CD4-positive, alpha-beta T cell treated with Interleukin-10 for 1 hour (primary cell): Measurements from ENCODE around the gene RRP8.

Source experiments
- DNase-seq: peaks from one replicate; pipeline ENCODE4 v3.0.0-alpha.2; 2020

The RRP8 gene

GRCh38 chr11:6566704-6567370, 36.6 kb downstream of the RRP8 start:
- no peak for DNase-seq

GRCh38 chr11:6565988-6566703, 37.3 kb downstream of the RRP8 start:
- no peak for DNase-seq

- no peak for DNase-seq
Observed at GRCh38 chr11:6565325-6565724, 38.1 kb downstream of the RRP8 start.

- no peak for DNase-seq
Observed at GRCh38 chr11:6563667-6564066, 39.7 kb downstream of the RRP8 start.

GRCh38 chr11:6563121-6563619, 40.2 kb downstream of the RRP8 start:
- no peak for DNase-seq

- no peak for DNase-seq
Observed at GRCh38 chr11:6561288-6561687, 42.1 kb downstream of the RRP8 start.

- DNase-seq, result no peak
Observed at GRCh38 chr11:6559369-6559768, 44.0 kb downstream of the RRP8 start.

- DNase-seq, result no peak
Observed at GRCh38 chr11:6557761-6558674, 45.4 kb downstream of the RRP8 start.

- DNase-seq, result no peak
Observed at GRCh38 chr11:6557063-6557462, 46.4 kb downstream of the RRP8 start.

- DNase-seq, result no peak
Observed at GRCh38 chr11:6556139-6556949, 47.1 kb downstream of the RRP8 start.

- no peak for DNase-seq
Observed at GRCh38 chr11:6554828-6555706, 48.3 kb downstream of the RRP8 start.

GRCh38 chr11:6553634-6554033, 49.8 kb downstream of the RRP8 start:
- no peak for DNase-seq

- DNase-seq, result no peak
Observed at GRCh38 chr11:6548641-6549040, 54.8 kb downstream of the RRP8 start.

GRCh38 chr11:6548121-6548520, 55.3 kb downstream of the RRP8 start:
- no peak for DNase-seq

GRCh38 chr11:6547177-6547576, 56.2 kb downstream of the RRP8 start:
- no peak for DNase-seq

GRCh38 chr11:6546735-6547134, 56.7 kb downstream of the RRP8 start:
- DNase-seq, result no peak

- DNase-seq, result no peak
Observed at GRCh38 chr11:6545917-6546605, 57.4 kb downstream of the RRP8 start.
